GM10248 (cell line): Measurements from ENCODE around the gene RGL4.
A peak's percentile ranks its signal among the peaks of the same experiment; 100 is the strongest.
"Not testable (repeated sequence)": the region's sequence is repeated elsewhere in the genome, so short reads cannot be mapped to it uniquely, and the experiment has no call there.

ENCODE experiments used
- CTCF ChIA-PET: fragments of 300-600 bp; sonication (Branson Sonifier 250); formaldehyde crosslinking; extraction: SDS; loops from one replicate; lab custom pipeline; 2021; ENCODE audit warnings: antibody characterized with exemption; lab: Yijun Ruan, JAX
- POLR2A ChIA-PET: fragments of 350-650 bp; sonication (Branson Sonifier 250); formaldehyde crosslinking; extraction: SDS; loops from one replicate; lab custom pipeline; 2020; ENCODE audit warnings: antibody characterized with exemption; lab: Yijun Ruan, JAX
- DNase-seq: peaks from one replicate; pipeline ENCODE4 v3.0.0; 2012; ENCODE audit errors: extremely low spot score
- TF ChIP-seq, protein P1 (sequence below): IDR thresholded peaks from 2 replicates; pipeline ENCODE4 v1.5.1; 2012; ENCODE audit warnings: mild to moderate bottlenecking, low read depth; ENCODE audit errors: extremely low read depth, missing control alignments, control extremely low read depth

RGL4 gene

GRCh38 chr22:23716811-23717801, 26.3 kb downstream of the RGL4 start:
- TF ChIP-seq, protein P1, sequence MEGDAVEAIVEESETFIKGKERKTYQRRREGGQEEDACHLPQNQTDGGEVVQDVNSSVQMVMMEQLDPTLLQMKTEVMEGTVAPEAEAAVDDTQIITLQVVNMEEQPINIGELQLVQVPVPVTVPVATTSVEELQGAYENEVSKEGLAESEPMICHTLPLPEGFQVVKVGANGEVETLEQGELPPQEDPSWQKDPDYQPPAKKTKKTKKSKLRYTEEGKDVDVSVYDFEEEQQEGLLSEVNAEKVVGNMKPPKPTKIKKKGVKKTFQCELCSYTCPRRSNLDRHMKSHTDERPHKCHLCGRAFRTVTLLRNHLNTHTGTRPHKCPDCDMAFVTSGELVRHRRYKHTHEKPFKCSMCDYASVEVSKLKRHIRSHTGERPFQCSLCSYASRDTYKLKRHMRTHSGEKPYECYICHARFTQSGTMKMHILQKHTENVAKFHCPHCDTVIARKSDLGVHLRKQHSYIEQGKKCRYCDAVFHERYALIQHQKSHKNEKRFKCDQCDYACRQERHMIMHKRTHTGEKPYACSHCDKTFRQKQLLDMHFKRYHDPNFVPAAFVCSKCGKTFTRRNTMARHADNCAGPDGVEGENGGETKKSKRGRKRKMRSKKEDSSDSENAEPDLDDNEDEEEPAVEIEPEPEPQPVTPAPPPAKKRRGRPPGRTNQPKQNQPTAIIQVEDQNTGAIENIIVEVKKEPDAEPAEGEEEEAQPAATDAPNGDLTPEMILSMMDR = no peak
- CTCF ChIA-PET = interaction anchor here (0.6 to 1.1 kb wide), 3 partner anchors 21 to 133 kb away, joined by 3 read pairs; partner anchors contain the start of gene CHCHD10
- POLR2A ChIA-PET = no interaction called here
- peak; percentile 94 for DNase-seq

DNA sequence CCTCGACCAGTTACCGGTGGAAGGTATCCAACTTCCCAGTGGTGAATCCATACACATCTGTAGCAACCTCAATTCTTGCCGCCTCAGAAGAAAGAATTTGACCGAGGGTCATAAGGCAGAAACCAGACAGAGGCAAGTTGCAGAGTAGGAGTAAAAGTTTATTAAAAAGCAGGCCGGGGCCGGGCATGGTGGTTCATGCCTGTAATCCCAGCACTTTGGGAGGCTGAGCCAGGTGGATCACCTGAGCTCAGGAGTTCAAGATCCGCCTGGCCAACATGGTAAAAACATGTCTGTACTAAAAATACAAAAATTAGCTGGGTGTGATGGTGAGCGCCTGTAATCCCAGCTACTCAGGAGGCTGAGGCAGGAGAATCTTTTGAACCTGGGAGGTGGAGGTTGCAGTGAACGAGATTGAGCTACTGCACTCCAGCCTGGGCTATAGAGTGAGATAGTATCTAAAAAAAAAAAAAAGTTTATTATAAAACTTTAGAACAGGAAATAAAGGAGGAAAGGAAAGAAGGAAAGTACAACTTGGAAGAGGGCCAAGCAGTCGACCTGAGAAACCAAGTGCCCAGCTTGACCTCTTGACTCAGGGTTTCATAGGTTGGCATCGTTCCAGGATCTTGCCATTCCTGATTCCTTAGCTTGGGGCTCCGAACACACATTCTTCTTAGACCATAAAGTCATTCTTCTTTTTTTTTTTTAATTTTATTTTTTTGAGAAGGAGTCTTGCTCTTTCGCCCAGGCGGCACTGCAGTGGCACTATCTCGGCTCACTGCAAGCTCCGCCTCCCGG, 27.8 kb downstream of the RGL4 start:
- no peak for DNase-seq
- ChIA-PET CTCF (no interaction called here), POLR2A (no interaction called here)
- TF ChIP-seq, protein P1 = no peak

GRCh38 chr22:23720855-23721254, 30.0 kb downstream of the RGL4 start:
- POLR2A ChIA-PET = no interaction called here
- TF ChIP-seq, protein P1 = no peak
- no peak for DNase-seq
- CTCF ChIA-PET = interaction anchor here (1.3 kb wide), 1 partner anchor 21 kb away, joined by 3 read pairs; no protein-coding TSS in a partner anchor

DNA sequence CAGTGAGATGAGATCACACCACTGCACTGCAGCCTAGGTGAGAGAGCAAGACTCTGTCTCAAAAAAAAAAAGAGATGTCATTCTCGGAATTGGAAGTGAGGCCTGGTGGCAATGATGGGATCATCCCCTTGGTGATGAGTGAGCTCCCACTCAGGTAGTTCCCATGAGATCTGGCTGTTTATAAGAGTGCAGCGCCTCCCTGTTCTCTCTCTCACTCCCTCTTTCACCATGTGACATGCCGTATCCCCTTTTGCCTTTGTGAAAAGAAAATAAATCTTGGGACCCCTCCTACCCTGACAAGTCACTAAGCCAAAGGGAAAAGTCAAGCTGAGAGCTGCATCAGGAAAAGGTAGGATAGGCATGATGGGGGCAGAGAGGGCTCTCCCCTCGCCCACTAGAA, 31.3 kb downstream of the RGL4 start:
- CTCF ChIA-PET = interaction anchor here (1.0 kb wide), 1 partner anchor 15 kb away, joined by 3 read pairs; no protein-coding TSS in a partner anchor
- TF ChIP-seq, protein P1 = no peak
- POLR2A ChIA-PET = no interaction called here
- no peak for DNase-seq

- TF ChIP-seq, protein P1 = no peak
- CTCF ChIA-PET = interaction anchor here (1.0 kb wide), 1 partner anchor 14 kb away, joined by 3 read pairs; no protein-coding TSS in a partner anchor
- POLR2A ChIA-PET = no interaction called here
- no peak for DNase-seq
Measured at GRCh38 chr22:23722724-23723123, 31.9 kb downstream of the RGL4 start.

GRCh38 chr22:23728108-23728507, 37.3 kb downstream of the RGL4 start:
- CTCF ChIA-PET = interaction anchor here (0.7 to 1.3 kb wide), 2 partner anchors 10 to 39 kb away, joined by 3 read pairs; no protein-coding TSS in a partner anchor
- not testable (repeated sequence) for DNase-seq
- POLR2A ChIA-PET = interaction anchor here (0.6 kb wide), 1 partner anchor 86 kb away, joined by 3 read pairs; no protein-coding TSS in a partner anchor
